Muscle of leg (tissue), 16 donors: ENCODE measurements around the gene TMED4. TPM values are rescaled to one million over a fixed set of nuclear protein-coding genes. Genes with fewer than 3 reads are reported as not detected.

Source experiments
- DNase-seq: peaks from one replicate; pipeline ENCODE4 v3.0.0; 2013
- H3K27ac ChIP-seq: one replicate; pipeline ENCODE4 v1.5.1; 2013; ENCODE audit warnings: mild to moderate bottlenecking, low read length, control low read depth
- H3K27me3 ChIP-seq: one replicate; pipeline ENCODE4 v1.6.1; 2013; ENCODE audit warnings: low read length; ENCODE audit not compliant: control insufficient read depth, insufficient read depth
- H3K36me3 ChIP-seq: one replicate; pipeline ENCODE4 v1.6.1; 2013; ENCODE audit warnings: low read length; ENCODE audit not compliant: control insufficient read depth, insufficient read depth
- H3K4me1 ChIP-seq: one replicate; pipeline ENCODE4 v1.6.1; 2013; ENCODE audit warnings: low read length; ENCODE audit not compliant: control insufficient read depth, insufficient read depth
- H3K4me3 ChIP-seq: one replicate; pipeline ENCODE4 v1.5.1; 2013; ENCODE audit warnings: low read length, control low read depth
- H3K9me3 ChIP-seq: replicated peaks from 2 replicates; pipeline ENCODE4 v1.6.1; 2013; ENCODE audit warnings: low read depth, low read length; ENCODE audit not compliant: control insufficient read depth
- WGBS: methylation state at CpG from one replicate; pipeline ENCODE4 v1.1.5; 2013; ENCODE audit warnings: missing lambda C conversion rate; ENCODE audit not compliant: insufficient coverage; 5-methylcytosine and 5-hydroxymethylcytosine counted together
- long read RNA-seq, 11 donors: transcript quantifications; one replicate each; lab custom pipeline, GENCODE V29; 2026
- polyA plus RNA-seq, 8 donors: library from polyadenylated mRNA; unstranded; fragments of 120-200 nt; gene quantifications; one replicate each; pipeline versions ENCODE4 v1.2.1 to v1.2.3, GENCODE V29; 2013; ENCODE audit warnings: inconsistent platforms in 1 of 8, low replicate concordance in 1 of 8; ENCODE audit not compliant: insufficient read length in 8 of 8, insufficient read depth in 1 of 8
- total RNA-seq: library from RNA; stranded (reverse); fragments of 120-200 nt; gene quantifications from one replicate; pipeline ENCODE4 v1.2.4, GENCODE V29; 2013

The TMED4 gene
- 97.8 TPM for total RNA-seq
- polyA plus RNA-seq, result 10 to 100 TPM; 74.8 to 88.1 (median 82.8) TPM
- long read RNA-seq, donor 1, transcript TMED4-203 (5 exons, 2,322 nt), result major isoform, 15 of 20 reads
- long read RNA-seq, donor 1, partial matches to known transcripts, result 0 of 20 reads
- long read RNA-seq, donor 1, other reads (novel, unspliced or antisense), result 0 of 20 reads
- long read RNA-seq, donor 2, partial matches to known transcripts, result 0 of 6 reads
- long read RNA-seq, donor 2, other reads (novel, unspliced or antisense), result 0 of 6 reads
- long read RNA-seq, donor 3, transcript TMED4-203 (5 exons, 2,322 nt), result major isoform, 29 of 46 reads
- long read RNA-seq, donor 3, transcript TMED4-205 (4 exons, 1,755 nt), result minor isoform, 8 of 46 reads
- long read RNA-seq, donor 3, partial matches to known transcripts, result 0 of 46 reads
- long read RNA-seq, donor 3, other reads (novel, unspliced or antisense), result 6 of 46 reads
- long read RNA-seq, donor 4, transcript TMED4-203 (5 exons, 2,322 nt), result major isoform, 20 of 25 reads
- long read RNA-seq, donor 4, partial matches to known transcripts, result 0 of 25 reads
- long read RNA-seq, donor 4, other reads (novel, unspliced or antisense), result 0 of 25 reads
- long read RNA-seq, donor 5, transcript TMED4-205 (4 exons, 1,755 nt), result minor isoform, 28 of 99 reads
- long read RNA-seq, donor 5, transcript TMED4-203 (5 exons, 2,322 nt), result major isoform, 68 of 99 reads
- long read RNA-seq, donor 5, partial matches to known transcripts, result 0 of 99 reads
- long read RNA-seq, donor 5, other reads (novel, unspliced or antisense), result 0 of 99 reads
- long read RNA-seq, donor 6, transcript TMED4-203 (5 exons, 2,322 nt), result major isoform, 44 of 68 reads
- long read RNA-seq, donor 6, transcript TMED4-205 (4 exons, 1,755 nt), result minor isoform, 15 of 68 reads
- long read RNA-seq, donor 6, partial matches to known transcripts, result 6 of 68 reads
- long read RNA-seq, donor 6, other reads (novel, unspliced or antisense), result 0 of 68 reads
- long read RNA-seq, donor 7, transcript TMED4-203 (5 exons, 2,322 nt), result major isoform, 32 of 44 reads
- long read RNA-seq, donor 7, transcript TMED4-205 (4 exons, 1,755 nt), result minor isoform, 12 of 44 reads
- long read RNA-seq, donor 7, partial matches to known transcripts, result 0 of 44 reads
- long read RNA-seq, donor 7, other reads (novel, unspliced or antisense), result 0 of 44 reads
- long read RNA-seq, donor 8, transcript TMED4-205 (4 exons, 1,755 nt), result minor isoform, 6 of 26 reads
- long read RNA-seq, donor 8, transcript TMED4-203 (5 exons, 2,322 nt), result major isoform, 19 of 26 reads
- long read RNA-seq, donor 8, partial matches to known transcripts, result 0 of 26 reads
- long read RNA-seq, donor 8, other reads (novel, unspliced or antisense), result 0 of 26 reads
- long read RNA-seq, donor 9, transcript TMED4-203 (5 exons, 2,322 nt), result major isoform, 24 of 42 reads
- long read RNA-seq, donor 9, transcript TMED4-205 (4 exons, 1,755 nt), result minor isoform, 18 of 42 reads
- long read RNA-seq, donor 9, partial matches to known transcripts, result 0 of 42 reads
- long read RNA-seq, donor 9, other reads (novel, unspliced or antisense), result 0 of 42 reads
- long read RNA-seq, donor 10, transcript TMED4-205 (4 exons, 1,755 nt), result minor isoform, 13 of 65 reads
- long read RNA-seq, donor 10, transcript TMED4-203 (5 exons, 2,322 nt), result major isoform, 35 of 65 reads
- long read RNA-seq, donor 10, partial matches to known transcripts, result 15 of 65 reads
- long read RNA-seq, donor 10, other reads (novel, unspliced or antisense), result 0 of 65 reads
- long read RNA-seq, donor 11, transcript TMED4-203 (5 exons, 2,322 nt), result major isoform, 35 of 47 reads
- long read RNA-seq, donor 11, partial matches to known transcripts, result 6 of 47 reads
- long read RNA-seq, donor 11, other reads (novel, unspliced or antisense), result 0 of 47 reads

DNA sequence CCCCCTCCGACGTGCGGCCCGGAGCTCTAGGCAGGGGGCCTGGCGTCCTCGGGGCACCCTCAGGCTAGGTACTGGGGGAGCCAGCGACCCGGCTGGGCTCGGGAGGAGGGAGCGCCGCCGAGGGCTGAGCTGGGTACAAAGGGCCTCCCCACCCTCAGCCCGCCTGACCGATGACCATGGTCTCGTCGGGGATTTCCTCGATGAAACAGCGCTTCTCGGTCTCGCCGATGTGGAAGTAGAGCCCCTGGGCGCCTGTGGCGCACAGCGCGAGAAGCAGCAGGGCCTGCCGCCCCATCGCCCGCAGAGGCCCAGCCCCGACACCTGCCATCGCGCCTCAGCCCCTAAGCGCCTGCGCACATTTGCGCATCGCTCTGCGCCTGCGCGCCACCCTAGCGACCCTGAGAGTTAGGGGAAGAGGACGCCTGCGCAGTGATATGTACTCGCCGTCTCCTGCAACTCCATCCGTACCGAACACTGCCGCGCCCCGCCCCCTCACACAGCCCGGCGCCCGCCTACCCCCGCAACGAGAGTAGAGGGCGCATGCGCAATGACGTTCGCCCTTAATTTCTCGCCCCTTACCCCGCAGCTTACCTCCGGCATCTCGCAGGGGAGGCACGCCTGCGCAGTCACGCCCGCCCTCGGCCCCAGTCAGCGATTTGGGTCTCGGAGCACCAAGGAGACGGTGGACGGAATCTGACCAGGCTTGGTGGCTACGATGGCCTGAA lies at the start of gene TMED4:
Gene TMED4 (minus strand): TSS at position 353 of the 725 bp plus-strand sequence. CDS start 25 bp downstream, at position 328.
- Histone ChIP-seq H3K4me1 (peaks cover 19% of the 10 kb centered on the region), H3K4me3 (peak within 1 kb of the TSS; percentile 95), H3K36me3 (peaks cover 28% of the 10 kb centered on the region), H3K27me3 (no peaks in the 10 kb centered on the region), H3K9me3 (no peaks in the 10 kb centered on the region), H3K27ac (peak within 1 kb of the TSS; percentile 100)
- under 1% methylated on average over 58 of the region's 71 CpGs for WGBS
- peak; percentile 99 for DNase-seq

DNA sequence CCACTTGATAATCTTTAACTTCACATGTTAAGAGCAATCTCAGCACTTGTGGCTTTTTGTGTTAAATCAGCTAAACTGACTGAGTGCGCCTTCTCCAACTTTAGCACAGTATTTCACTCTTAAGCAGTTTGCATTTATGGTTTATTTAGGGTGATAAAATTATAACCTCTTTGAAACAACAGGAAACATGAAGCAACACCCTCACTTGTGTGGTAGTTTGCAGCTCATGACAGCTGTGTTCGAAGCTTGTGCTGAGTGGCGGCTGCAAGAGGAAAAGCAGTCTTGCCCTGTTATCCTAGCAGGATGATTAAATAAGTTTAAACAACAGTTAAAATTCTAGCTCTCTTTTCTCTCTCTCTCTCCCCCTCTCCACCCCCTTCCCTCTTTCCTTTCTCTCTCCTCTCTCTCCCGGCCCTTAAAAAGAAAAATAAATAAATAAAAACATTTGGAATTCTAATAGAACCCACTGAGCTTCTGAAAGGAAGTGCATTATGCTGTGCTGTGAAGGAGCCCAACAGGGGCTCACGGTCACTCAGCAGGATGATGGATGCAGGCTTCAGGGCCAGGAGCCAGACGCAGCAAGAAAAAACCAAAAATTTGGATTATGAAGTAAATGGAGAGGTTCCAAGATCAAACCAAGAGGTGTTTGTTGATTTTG lies 49.6 kb upstream of the TMED4 start:
- peaks cover 17% of the 10 kb centered on the region for H3K36me3 ChIP-seq
- peak; percentile 56 for DNase-seq
- WGBS, result 79% methylated on average over 2 of the region's 6 CpGs
- H3K27me3 ChIP-seq, result no peaks in the 10 kb centered on the region
- no peaks in the 10 kb centered on the region for H3K9me3 ChIP-seq
- H3K4me3 ChIP-seq, result no peak overlapping the region
- peaks cover 51% of the 10 kb centered on the region for H3K4me1 ChIP-seq
- H3K27ac ChIP-seq, result peak overlapping the region; percentile 45

DNA sequence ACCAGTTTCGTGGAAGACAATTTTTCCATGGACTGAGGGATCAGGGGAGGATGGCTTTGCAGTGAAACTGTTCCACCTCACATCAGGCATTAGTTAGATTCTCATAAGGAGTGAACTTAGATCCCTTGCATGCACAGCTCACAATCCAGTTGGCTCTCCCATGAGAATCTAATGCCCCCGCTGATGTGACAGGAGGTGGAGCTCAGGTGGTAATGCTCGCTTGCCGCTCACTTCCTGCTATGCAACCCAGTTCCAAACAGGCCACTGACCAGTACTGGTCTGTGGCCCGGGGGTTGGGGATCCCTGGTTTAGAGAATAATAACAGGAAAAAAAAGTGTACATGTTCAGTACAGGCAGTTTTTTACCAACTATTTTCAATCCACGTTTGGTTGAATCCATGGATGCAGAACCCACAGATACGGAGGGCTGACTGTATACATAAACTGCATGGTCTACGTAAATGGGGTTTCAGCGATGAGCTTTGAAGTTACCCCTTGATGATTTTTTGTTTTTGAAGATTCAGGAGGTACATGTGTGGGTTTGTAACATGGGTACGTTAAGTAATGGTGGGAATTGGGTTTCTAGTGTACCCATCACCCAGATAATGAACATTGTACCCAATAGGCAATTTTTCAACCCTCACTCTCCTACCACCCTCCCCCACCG lies 48.9 kb upstream of the TMED4 start:
- Histone ChIP-seq H3K4me3 (no peak overlapping the region), H3K36me3 (peaks cover 23% of the 10 kb centered on the region), H3K4me1 (peaks cover 46% of the 10 kb centered on the region), H3K27me3 (no peaks in the 10 kb centered on the region), H3K9me3 (no peaks in the 10 kb centered on the region), H3K27ac (no peak overlapping the region)
- 86% methylated on average over 4 of the region's 11 CpGs for WGBS
- no peak for DNase-seq

DNA sequence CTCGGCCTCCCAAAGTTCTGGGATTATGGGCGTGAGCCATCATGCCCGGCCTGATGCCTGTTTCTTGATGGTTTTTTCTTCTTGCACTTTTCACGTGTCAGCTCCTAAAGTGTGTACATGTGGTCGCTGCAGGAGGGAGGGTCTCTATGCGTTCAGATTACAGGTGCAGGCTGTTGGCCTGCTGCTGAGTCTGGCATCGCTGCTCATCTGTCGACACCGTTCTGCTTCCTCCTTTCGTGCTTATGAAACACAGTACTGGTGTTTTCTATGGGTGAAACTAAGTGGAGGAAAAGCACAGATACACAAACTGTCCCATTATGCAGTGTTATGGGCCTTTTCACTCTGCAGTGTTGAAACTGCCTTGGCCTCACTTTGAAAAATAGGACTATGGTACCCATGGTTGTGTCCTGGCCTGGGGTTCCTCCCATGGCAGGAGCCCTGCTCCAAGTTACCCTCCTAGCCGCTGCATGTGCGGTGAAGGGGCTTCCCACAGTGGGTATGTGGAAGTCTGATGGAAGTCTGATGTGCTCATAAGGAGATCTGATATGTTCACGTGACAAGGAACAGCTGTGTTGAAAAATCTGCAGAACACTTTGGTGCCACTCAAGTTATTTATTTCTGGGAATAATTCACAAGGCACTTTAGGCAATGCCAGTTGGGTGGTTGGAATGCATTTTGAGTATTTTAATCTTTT lies 47.9 kb upstream of the TMED4 start:
- peaks cover 40% of the 10 kb centered on the region for H3K4me1 ChIP-seq
- H3K27me3 ChIP-seq, result no peaks in the 10 kb centered on the region
- H3K27ac ChIP-seq, result peak overlapping the region; percentile 66
- no peak overlapping the region for H3K4me3 ChIP-seq
- 77% methylated on average over 10 of the region's 13 CpGs for WGBS
- peak; percentile 22 for DNase-seq
- H3K9me3 ChIP-seq, result no peaks in the 10 kb centered on the region
- peaks cover 33% of the 10 kb centered on the region for H3K36me3 ChIP-seq

DNA sequence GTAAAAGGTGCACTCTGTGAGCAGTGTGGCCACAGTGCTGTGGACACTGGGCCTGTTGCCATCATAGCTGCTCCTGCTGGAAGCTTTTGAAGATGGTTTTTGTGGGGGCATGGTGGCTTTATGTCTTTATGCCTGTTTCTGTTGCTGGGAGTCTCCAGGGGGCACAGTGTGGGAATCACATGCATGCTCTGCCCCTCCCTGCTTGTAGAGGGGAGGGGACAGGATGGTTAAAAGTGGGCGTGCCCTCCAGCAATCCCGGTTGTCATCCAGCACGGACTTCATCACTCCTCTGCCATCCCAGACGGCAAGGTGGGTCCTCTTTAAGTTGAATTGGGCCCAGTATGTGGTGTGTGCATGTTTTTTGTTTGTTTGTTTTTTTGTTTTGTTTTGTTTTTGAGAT lies 44.6 kb upstream of the TMED4 start:
- Histone ChIP-seq H3K9me3 (no peaks in the 10 kb centered on the region), H3K27me3 (no peaks in the 10 kb centered on the region), H3K4me3 (no peak overlapping the region), H3K4me1 (peaks cover 28% of the 10 kb centered on the region), H3K27ac (no peak overlapping the region), H3K36me3 (peaks cover 35% of the 10 kb centered on the region)
- DNase-seq, result no peak
- no CpG with 5 or more reads among the region's 4 CpGs for WGBS

DNA sequence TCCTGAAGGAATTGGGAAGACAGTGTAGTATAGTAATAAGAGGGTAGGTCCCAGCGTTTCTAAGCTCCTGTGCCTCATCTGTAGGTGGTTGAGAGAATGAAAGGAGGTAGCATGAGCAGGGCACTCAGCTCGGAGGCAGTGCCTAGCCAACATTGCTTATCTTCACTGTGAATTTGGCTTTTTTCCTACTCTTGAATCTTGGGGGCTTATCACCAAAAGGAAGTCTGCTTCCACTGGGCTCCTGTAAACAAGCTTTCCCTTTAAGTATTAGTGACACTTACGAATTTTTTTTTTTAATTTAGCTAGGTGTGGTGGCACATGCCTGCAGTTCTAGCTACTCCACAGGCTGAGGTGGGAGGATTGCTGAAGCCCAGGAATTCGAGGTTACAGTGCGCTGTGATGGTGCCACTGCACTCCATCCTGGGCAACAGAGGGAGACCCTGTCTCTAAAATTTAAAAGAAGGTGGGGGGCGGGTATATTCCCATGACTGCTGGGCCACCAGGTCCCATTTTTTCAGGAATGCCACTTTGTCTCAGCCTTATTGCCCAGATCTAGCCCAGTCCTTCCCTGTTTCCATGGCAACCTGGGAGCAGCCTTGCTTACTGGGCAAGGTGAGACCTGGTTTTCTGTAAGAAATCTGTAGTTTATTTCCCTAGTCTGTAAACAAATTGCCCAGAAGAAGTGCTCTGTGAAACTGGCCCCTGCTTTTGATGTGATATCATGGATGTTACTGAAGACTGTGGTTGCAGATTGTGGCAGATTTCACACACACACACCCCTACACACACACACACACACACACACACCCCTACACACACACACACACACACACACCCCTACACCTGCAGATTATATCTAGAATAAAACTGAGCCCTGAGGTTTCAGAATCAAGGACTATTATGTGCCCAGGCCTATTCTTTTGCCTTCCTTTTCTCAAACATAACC lies 43.8 kb upstream of the TMED4 start:
- no peaks in the 10 kb centered on the region for H3K9me3 ChIP-seq
- no peak overlapping the region for H3K27ac ChIP-seq
- no peak for DNase-seq
- H3K4me1 ChIP-seq, result peaks cover 26% of the 10 kb centered on the region
- H3K27me3 ChIP-seq, result no peaks in the 10 kb centered on the region
- H3K36me3 ChIP-seq, result peaks cover 35% of the 10 kb centered on the region
- WGBS, result 97% methylated on average over 4 of the region's 6 CpGs
- no peak overlapping the region for H3K4me3 ChIP-seq

DNA sequence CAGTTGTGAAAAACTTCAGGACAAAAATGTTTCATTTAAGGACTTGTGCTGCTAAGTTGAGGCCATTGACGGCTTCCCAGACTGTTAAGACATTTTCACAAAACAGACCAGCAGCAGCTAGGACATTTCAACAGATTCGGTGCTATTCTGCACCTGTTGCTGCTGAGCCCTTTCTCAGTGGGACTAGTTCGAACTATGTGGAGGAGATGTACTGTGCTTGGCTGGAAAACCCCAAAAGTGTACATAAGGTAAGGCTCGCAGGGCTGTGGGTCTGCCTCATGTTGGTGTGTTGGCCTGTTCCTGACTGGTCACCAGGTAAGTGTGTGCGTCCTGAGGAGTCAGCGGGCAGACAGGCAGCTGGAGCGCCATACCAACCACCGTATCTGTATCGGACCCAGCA lies 42.3 kb upstream of the TMED4 start:
- Histone ChIP-seq H3K27ac (no peak overlapping the region), H3K36me3 (peaks cover 30% of the 10 kb centered on the region), H3K4me3 (no peak overlapping the region), H3K27me3 (no peaks in the 10 kb centered on the region), H3K4me1 (peaks cover 14% of the 10 kb centered on the region), H3K9me3 (no peaks in the 10 kb centered on the region)
- 94% methylated on average over 8 of the region's 9 CpGs for WGBS
- DNase-seq, result no peak
